Large intestine (tissue), 3 donors: ENCODE results near the gene PAX2. TPM values are rescaled to one million over a fixed set of nuclear protein-coding genes. Genes with fewer than 3 reads are reported as not detected.
A peak's percentile ranks its signal among the peaks of the same experiment; 100 is the strongest.

Source experiments
- DNase-seq, 2 donors: peaks; one replicate each; pipeline versions ENCODE4 v3.0.0 to v3.0.0-alpha.2; 2013
- H3K27ac ChIP-seq: one replicate; pipeline ENCODE4 v1.5.1; 2013; ENCODE audit warnings: low read length
- H3K27me3 ChIP-seq: 2 replicates; pipeline ENCODE4 v1.6.1; 2013; ENCODE audit warnings: low read length; ENCODE audit not compliant: control insufficient read depth, insufficient read depth
- H3K36me3 ChIP-seq: 2 replicates; pipeline ENCODE4 v1.6.1; 2013; ENCODE audit warnings: low read length; ENCODE audit not compliant: control insufficient read depth, insufficient read depth
- H3K4me1 ChIP-seq: one replicate; pipeline ENCODE4 v1.6.1; 2013; ENCODE audit warnings: low read length; ENCODE audit not compliant: control insufficient read depth, insufficient read depth
- H3K4me3 ChIP-seq: one replicate; pipeline ENCODE4 v1.5.1; 2013; ENCODE audit warnings: low read length
- H3K9me3 ChIP-seq: one replicate; pipeline ENCODE4 v1.6.1; 2013; ENCODE audit warnings: mild to moderate bottlenecking, low read depth, low read length, moderate library complexity; ENCODE audit not compliant: control insufficient read depth
- WGBS: methylation state at CpG from one replicate; pipeline ENCODE4 v1.1.5; 2013; ENCODE audit warnings: low lambda C conversion rate; ENCODE audit not compliant: insufficient coverage; 5-methylcytosine and 5-hydroxymethylcytosine counted together
- polyA plus RNA-seq: library from polyadenylated mRNA; unstranded; fragments of 120-200 nt; gene quantifications from one replicate; pipeline ENCODE4 v1.2.1, GENCODE V29; 2013

Gene PAX2
- polyA plus RNA-seq, 1 donor, result 0.06 TPM

GRCh38 chr10:100713049-100713858, 32.1 kb upstream of the PAX2 start:
- no CpG with 5 or more reads among the region's 37 CpGs for WGBS
- H3K27me3 ChIP-seq, result peaks cover 99% of the 10 kb centered on the region

GRCh38 chr10:100713859-100714565, 31.4 kb upstream of the PAX2 start:
- Histone ChIP-seq H3K9me3 (no peaks in the 10 kb centered on the region), H3K4me3 (no peak overlapping the region), H3K27me3 (peaks cover 98% of the 10 kb centered on the region)

More at GRCh38 chr10:100713049-100713858, 32.1 kb upstream of the PAX2 start:
- Histone ChIP-seq H3K4me3 (no peak overlapping the region), H3K4me1 (no peaks in the 10 kb centered on the region), H3K27ac (no peak overlapping the region), H3K9me3 (no peaks in the 10 kb centered on the region), H3K36me3 (no peaks in the 10 kb centered on the region)
- no peak for DNase-seq

GRCh38 chr10:100714566-100714950, 30.8 kb upstream of the PAX2 start:
- WGBS, result no CpG with 5 or more reads among the region's 1 CpG
- no peak for DNase-seq
- H3K9me3 ChIP-seq, result no peaks in the 10 kb centered on the region
- no peaks in the 10 kb centered on the region for H3K36me3 ChIP-seq
- H3K4me3 ChIP-seq, result no peak overlapping the region
- H3K4me1 ChIP-seq, result no peaks in the 10 kb centered on the region
- peaks cover 95% of the 10 kb centered on the region for H3K27me3 ChIP-seq
- no peak overlapping the region for H3K27ac ChIP-seq

More at GRCh38 chr10:100713859-100714565, 31.4 kb upstream of the PAX2 start:
- H3K36me3 ChIP-seq, result no peaks in the 10 kb centered on the region
- H3K4me1 ChIP-seq, result no peaks in the 10 kb centered on the region
- no peak for DNase-seq
- no peak overlapping the region for H3K27ac ChIP-seq
- no CpG with 5 or more reads among the region's 36 CpGs for WGBS

- Histone ChIP-seq H3K27ac (no peak overlapping the region), H3K36me3 (no peaks in the 10 kb centered on the region), H3K4me3 (no peak overlapping the region), H3K9me3 (no peaks in the 10 kb centered on the region), H3K27me3 (peaks cover 95% of the 10 kb centered on the region), H3K4me1 (no peaks in the 10 kb centered on the region)
- no peak for DNase-seq
- 48% methylated on average over 2 of the region's 4 CpGs for WGBS
These were observed 30.3 kb upstream of the PAX2 start for GRCh38 chr10:100715101-100715444.

GRCh38 chr10:100715445-100716385, 29.7 kb upstream of the PAX2 start:
- H3K9me3 ChIP-seq, result no peaks in the 10 kb centered on the region
- no peaks in the 10 kb centered on the region for H3K36me3 ChIP-seq
- H3K27ac ChIP-seq, result no peak overlapping the region
- no peak overlapping the region for H3K4me3 ChIP-seq
- DNase-seq, result peak in 1 of 2 donors; percentile 31
- no peaks in the 10 kb centered on the region for H3K4me1 ChIP-seq
- H3K27me3 ChIP-seq, result peaks cover 95% of the 10 kb centered on the region
- WGBS, result no CpG with 5 or more reads among the region's 66 CpGs

GRCh38 chr10:100717166-100717565, 28.2 kb upstream of the PAX2 start:
- H3K36me3 ChIP-seq, result no peaks in the 10 kb centered on the region
- H3K9me3 ChIP-seq, result no peaks in the 10 kb centered on the region
- DNase-seq, result no peak
- no peak overlapping the region for H3K4me3 ChIP-seq
- no peak overlapping the region for H3K27ac ChIP-seq
- no peaks in the 10 kb centered on the region for H3K4me1 ChIP-seq
- H3K27me3 ChIP-seq, result peaks cover 93% of the 10 kb centered on the region

- Histone ChIP-seq H3K9me3 (no peaks in the 10 kb centered on the region), H3K36me3 (no peaks in the 10 kb centered on the region), H3K27me3 (peaks cover 93% of the 10 kb centered on the region), H3K4me1 (no peaks in the 10 kb centered on the region), H3K4me3 (no peak overlapping the region), H3K27ac (no peak overlapping the region)
- DNase-seq, result no peak
- no CpG with 5 or more reads among the region's 1 CpG for WGBS
These were observed 27.1 kb upstream of the PAX2 start for GRCh38 chr10:100718197-100718742.

GRCh38 chr10:100723180-100723579, 22.2 kb upstream of the PAX2 start:
- Histone ChIP-seq H3K9me3 (no peaks in the 10 kb centered on the region), H3K36me3 (no peaks in the 10 kb centered on the region), H3K4me3 (no peak overlapping the region), H3K27ac (no peak overlapping the region), H3K27me3 (peaks cover 92% of the 10 kb centered on the region), H3K4me1 (no peaks in the 10 kb centered on the region)
- WGBS, result no CpG with 5 or more reads among the region's 5 CpGs
- no peak for DNase-seq

- no peak for DNase-seq
- no peaks in the 10 kb centered on the region for H3K9me3 ChIP-seq
- no peaks in the 10 kb centered on the region for H3K4me1 ChIP-seq
- no peak overlapping the region for H3K27ac ChIP-seq
- H3K4me3 ChIP-seq, result no peak overlapping the region
- no peaks in the 10 kb centered on the region for H3K36me3 ChIP-seq
- 6% methylated on average over 2 of the region's 58 CpGs for WGBS
- peaks cover 92% of the 10 kb centered on the region for H3K27me3 ChIP-seq
These were observed 21.4 kb upstream of the PAX2 start for GRCh38 chr10:100723770-100724530.
